HG03439 (cell line): Measurements from ENCODE around the gene CARS1.

ENCODE experiments used
- ATAC-seq: cut with Tn5 transposase; IDR thresholded peaks from one replicate; pipeline ENCODE4 v1.9.1; 2021; ENCODE audit warnings: mild to moderate bottlenecking, moderate library complexity; ENCODE audit not compliant: unreplicated experiment

CARS1 gene

DNA sequence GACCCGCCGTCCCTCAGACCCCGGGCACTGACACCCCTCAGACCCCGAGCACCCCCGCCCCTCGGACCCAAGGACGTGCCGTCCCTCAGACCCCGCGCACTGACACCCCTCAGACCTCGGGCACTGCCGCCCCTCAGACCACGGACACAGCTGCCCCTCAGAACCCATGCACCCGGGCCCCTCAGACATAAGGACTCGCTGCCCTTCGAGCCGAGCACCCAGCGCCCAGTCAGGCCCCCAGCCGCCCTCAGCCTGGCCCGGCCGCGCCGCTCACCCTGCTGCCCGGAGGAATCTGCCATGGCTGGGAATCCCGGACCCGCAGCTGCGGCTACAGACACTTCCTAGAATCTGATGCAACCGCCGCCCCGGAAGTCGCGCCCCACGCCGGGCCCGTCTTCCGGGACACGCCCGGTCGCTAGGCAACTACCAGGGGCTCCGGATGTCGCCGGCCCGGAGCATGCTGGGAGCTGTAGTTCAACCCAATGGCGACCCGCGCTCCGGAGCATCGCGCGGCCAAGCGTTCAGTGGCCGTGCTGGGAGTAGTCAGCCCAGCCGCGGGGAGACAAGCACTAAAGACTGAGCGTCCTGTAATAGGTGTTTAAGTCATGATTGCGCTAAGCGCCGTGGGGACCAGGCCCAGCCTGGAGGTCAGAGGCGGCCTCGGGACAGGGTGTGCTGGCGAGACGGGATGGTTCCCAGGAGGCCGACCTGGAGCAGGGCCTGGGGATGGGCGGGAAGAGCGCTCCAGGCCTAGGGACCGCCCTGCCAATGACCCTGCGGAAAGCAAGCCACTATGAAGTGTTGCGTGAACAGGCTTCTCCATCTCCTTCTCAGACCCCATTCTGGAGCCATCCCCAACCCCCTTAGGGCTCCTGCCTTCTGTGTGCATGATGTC lies at the start of gene CARS1:
Gene CARS1 (minus strand): TSS at position 355 of the 895 bp plus-strand sequence. CDS start 56 bp downstream, at position 299.
- peak; percentile 97 for ATAC-seq

DNA sequence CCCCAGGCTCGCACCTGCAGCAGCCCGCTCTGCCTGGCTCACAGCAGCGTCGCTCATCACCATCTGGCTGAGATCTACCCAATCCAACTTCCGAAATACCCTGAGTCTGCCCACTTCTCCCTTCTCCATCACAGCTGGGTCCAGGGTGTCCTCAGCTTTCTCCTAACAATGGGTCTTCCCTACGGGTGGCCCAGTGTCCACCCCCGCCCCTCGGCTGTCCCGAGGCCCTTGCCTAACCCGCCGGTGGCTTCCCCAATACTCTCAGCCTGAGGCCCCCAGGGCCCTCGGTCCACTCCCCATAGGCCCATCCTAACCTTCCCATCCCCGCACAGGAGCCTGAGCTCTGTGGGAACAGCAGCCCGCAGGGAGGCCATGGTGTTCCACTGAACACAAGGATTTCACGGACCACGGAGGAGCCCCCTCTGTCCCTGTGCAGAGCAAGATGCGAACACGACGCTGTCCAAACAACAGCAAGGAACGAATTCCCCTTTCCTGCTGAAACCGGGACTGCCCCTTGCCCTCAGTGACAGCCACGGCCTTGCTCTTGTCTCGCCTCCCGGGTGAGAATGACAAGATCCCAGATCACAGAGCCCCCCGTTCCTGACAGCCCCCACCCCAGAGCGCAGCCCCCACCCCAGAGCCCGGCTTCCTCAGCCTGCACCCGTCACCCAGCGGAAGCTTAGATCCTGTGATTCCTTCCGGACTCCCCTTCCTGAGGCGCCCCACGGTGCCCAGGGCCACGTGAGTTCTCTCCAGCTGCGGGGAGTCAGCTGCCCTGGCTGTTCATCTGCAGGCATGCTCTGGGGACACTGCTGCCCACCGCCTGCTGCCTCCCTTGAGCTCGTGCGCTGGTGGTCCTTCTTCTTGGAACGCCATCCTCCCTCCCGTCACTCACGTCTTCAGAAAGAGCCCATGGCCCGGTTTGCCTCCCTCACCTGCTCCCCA lies 48.8 kb upstream of the CARS1 start:
- no peak for ATAC-seq

DNA sequence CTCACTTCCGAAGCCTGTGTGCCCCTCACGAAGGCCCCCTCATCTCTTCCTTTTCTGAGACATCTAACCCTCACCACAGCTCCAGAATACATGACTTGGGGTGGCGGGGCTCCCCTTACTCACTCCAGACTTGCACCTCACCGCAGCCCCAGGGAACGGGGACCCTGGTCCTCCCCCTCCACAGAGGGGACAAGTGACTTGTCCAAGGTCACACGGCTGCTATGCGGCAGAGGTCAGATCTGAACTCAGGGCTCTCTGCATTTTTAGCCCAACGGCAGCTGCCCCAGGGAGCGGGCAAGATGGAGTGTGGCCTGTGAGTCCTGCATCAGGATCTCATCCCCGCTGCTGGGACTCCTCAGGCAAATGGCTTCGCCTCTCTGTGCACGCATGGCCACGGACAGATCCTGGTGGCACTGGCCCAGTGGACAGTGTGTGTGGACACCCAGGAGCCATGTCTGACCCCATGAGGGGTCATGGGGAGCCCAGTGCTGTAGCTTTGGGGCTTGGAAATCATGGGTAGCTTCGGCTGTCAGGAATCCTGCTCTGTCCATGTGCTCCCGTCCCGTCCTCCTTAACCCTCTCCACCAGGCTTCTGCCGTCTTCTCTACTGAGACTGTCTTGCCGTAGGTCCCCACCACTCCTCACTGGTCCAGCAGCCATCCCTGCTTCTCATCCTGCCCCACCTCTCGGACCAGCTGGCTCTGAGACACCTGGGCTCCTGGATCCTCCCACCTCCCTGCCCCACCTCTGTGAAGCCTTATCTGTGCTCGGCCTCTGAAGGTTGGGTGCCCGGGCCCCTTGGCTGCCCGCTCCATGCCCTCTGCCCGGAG lies 48.0 kb upstream of the CARS1 start:
- no peak for ATAC-seq

DNA sequence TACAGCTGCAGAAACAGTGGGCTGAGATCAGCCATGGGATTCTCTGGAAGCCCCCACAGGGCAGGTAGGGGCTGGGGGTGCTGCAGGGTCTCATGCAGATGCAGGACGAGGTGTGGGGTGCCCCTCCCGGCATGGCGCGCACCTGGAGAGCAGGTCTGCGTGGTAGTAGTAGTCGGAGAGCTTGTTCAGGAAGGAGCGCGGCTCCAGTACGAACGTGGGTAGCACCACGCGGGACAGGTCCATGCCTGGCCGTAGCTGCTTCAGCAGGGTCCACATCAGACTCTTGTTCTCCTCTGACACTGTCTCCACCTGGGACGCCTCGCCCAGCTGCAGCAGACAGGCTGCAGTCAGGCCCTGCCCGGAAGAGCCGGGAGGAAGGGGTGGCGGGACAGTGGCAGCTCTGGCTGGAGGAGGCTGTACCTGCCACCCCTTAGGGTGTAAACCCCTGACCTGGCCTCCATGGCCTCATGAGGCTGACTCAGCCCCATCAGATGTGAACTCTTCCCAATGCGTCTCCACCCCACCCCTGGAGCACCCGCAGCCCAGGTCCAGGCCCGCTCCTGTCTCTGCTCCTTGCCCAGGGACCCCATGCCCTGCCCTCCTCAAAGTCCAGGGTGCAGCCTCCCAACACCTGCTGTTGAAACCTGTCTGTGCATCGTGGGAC lies 47.0 kb upstream of the CARS1 start:
- ATAC-seq, result no peak

DNA sequence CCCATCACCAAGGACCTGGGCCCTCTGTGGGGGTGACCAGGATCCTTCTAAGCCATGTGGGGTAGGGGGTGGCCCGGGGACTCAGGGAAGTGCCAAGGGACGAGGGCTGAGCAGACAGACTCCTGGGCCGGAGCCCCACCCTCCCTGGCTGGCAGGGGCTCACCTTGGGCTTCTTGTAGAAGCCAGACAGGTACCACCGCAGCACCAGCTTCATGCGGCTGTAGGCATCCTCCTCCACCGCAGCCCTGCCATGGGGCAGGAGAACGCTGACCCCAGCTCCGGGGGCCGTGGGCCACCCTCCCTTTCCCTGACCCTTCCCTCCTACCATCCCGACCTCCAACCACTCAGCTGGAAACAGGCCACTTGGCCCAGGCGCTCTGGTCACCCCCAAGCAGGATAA lies 45.9 kb upstream of the CARS1 start:
- no peak for ATAC-seq

DNA sequence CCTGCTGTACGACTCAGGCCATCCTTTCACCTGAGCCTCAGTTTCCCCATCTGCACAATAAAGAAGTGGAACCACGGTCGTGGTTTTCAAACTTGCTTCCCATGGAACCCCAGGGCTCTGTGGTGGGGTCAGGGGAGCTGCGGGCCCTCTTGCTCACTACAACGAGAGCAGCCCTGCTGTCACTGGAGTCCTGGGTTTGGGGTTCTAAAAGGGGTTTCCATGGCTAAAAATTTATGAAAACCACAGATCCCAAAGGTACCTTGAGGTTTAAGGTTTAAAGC lies 45.4 kb upstream of the CARS1 start:
- no peak for ATAC-seq

DNA sequence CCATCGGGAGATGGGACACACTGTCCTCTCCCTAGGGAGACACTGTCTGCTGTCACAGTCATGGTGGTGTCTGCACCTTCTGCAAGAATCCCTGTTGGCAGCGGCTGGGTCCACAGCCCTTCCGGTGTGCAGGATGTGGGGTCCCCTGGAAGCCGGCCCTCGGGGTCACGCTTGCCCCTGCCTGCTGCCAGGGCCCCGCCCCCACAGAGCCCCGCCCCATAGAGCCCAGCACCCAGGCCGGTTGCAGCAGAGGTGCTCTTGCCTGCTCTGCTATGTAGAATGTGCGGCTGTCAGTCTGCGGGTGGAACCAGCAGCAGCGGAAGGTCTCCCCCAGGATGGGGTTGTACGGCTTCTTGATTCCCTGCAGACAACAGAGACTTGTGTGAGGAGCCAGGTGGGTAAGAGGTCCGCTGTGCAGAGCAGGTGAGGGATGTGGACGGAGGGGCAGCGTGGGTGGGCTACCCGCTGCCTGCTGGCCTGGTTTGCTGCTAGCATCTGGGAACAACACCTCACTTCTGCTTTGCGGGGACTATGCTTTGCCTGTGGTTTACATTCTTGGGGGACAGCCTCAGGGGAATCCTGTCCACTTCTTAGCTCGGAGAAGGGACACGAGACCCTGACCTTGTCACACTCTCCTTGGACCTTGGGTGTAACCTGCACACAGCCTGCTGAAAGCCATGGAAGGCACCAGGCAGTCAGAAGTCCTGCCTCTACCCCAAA lies 44.9 kb upstream of the CARS1 start:
- ATAC-seq, result no peak

DNA sequence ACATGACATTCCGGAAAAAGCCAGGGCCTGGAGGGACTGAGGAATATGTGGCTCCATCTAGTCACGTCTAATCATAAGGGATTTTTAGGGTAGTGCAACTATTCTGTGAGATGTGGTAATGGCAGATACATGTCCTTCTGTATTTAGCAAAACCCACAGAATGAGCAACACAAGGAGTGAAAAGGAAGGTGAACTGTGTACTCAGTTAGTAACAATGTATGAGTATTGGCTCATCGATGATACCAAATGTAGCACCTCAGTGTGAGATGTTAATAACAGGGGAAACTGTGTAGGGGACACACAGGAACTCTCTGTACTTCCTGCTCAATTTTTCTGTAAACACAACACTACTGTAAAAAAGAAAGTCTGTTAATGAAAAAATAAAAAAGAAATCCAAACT lies 42.0 kb upstream of the CARS1 start:
- ATAC-seq, result no peak

DNA sequence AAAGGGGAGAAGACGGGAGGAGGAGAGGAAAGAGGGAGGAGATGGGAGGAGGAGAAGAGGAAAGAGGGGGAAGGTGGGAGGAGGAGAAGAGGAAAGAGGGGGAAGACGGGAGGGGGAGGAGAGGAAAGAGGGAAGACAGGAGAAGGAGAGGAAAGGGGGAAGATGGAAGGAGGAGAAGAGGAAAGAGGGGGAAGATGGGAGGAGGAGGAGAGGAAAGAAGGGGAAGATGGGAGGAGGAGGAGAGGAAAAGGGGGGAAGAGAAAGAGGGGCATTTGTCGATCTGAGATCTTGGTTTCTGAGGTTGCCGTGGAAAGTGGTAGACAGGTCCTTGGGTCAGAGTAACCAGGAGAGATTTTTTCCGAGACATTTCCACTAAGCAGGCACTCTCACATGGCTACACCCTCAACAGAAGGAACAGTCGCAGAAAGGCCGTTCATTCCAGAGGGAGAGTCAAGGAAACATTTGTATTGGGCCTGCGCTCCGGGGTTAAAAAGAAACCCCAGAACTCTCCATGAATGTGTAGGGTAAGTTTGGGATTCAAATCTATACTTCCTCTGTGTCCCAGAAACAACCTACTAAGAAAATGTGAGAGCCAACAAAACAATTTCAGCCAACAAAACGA lies 39.8 kb upstream of the CARS1 start:
- no peak for ATAC-seq

DNA sequence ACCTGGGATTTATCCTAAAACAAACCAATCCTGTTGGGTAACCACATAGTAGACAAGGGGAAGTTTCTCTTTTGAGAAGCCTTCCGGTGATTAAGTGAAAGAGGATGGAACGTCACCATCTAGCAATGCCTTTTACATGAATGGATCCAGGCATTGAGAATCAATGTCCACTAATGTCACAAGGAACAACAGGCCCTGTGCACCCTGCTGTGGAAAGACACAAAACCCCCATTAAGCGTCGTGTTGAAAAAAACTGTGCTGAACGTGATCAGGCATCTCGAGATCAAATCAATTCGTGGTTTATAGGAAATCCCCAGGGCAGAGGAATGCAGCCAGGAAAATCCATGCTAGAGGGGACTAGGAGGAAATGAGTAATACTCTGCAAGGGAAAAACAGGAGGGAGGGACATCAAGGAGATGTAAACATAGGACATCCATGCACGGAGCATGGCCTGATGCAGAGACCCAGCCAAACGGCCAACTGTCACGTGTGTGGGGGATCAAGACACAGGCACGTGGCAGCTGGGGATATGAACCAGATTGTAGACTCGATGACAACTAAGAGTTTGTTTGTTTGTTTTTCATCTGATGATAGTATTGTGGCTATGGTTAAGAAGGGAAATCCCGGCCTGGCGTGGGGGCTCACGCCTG lies 38.6 kb upstream of the CARS1 start:
- ATAC-seq, result no peak

DNA sequence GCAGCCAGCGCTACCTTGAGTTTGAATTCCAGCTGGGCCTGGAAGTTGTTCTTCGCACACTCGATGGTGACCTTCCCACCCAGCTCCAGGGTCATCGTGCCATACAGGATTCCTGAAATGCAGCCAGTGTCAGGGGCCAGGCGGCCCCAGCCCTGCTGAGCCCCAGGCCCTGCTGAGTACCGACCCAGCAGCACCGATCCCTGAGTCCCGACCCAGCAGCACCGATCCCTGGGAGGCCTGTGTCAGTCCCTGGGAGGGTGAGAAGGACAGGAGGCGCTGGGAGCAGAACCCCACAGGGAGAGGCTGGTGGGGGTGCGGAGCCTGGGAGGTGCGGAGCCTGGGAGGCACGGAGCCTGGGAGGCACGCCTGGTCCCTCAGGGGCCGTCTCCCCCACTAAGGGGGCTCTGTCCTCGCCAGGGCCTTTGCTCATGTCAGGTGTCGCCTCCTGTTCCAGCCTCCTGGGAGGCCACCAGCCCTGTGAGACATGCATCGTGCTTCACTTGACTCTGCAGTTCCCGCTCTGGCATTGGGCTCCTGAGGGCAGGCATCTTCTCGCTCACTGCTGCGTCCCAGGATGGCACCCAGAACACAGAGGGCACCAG lies 37.1 kb upstream of the CARS1 start:
- ATAC-seq, result no peak

DNA sequence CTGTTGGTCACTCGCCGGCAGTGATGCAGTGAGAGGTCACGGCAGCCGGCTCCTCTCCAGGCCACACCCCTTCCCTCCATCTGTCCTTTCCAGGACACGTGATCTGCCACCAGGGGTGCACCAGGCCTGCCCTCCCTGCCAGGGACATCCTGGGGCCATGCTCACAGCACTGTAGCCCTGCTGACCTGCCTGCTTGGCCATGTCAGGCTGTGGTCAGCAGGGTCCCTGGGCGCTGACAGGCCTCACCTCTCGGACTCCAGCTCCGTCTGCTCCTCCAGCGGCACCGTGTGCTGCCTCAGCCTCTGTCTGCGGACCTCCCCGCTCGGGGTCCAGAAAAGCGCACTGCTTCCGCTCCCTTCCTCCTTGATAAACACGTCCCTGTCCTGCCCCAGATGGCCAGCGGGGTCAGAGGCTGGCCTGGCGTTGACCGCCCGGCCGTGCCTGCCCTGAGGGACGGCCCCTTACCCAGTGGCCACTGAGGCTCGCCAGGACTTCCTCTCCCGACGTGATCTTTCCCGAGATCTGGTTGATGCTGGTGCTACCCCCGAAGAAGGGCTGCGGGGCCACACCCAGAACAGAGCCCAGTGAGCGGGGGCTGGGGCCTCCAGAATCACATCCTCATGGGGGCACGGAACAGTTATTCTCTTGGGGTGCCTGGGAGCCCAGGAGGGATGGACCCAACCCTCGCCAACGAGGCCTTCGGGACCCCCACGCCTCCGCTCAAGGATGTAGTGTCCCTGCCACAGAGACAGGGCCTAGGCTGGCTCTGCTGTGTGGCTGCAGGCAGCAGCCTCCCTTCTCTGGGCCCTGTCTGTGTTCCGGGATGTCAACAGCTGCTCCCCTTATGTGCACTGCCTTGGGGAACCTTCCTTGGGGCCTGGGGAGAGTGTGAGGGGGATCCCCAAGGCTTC lies 36.3 kb upstream of the CARS1 start:
- ATAC-seq, result no peak

DNA sequence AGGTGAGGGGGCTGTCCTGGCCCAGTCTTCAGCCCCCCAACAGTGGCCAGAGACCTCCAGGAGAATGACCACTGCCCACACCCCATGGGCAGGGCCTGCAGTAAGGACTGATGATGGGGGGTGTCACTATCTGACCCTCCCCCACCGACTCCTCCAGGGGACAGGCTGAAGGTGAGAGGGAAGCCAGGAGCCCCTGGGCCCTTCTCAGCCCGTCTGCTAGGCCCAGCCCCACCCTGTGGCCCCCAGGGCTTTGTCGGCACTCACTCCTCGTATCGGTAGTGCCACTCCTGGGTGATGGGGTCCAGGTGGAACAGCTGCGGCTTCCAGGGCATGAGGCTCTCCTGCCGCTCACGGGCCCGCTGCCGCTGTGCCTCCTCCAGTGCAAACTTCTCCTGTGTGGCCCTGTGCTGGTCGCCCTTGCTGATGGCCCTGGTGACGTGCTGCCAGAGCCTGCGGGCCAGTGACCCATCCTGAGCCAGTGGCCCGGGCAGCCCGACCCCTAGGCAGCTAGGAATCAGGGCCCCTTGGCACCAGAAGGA lies 35.4 kb upstream of the CARS1 start:
- no peak for ATAC-seq

DNA sequence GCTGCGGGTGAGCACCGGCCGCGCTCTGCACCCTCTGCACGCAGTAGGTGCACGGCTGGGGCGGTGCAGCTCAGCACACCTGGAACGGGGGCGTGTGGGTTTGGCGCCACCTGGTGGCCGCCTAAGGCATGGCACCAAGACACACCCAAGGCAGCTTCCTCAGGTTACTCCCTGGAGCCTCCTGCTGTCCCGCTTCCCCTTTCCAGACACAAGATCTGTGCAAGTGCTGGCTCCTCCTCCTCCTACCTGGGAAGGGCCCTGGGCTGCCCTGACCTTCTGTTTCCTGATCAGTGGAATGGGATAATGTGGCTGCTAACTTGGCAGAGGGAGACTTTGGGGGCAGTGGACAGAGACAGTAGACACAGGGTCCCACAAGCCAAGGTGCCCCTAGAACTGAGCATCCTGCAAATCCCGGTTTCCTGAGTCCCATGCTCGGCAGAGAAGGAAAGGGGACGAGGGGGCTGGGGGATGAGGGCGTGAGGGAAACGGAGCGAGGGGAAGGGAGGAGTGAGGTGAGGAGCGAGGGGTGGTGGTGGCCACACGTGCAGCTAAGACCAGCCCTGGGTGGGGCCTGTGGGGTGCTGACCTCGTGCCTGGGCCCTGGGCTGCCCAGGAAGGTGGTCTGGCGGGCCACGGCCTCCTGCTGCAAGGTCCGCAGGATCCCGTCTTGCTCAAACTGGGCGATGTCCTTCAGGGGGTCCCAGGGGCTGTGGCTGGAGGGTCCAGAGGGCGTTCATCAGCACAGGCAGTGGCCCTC lies 34.8 kb upstream of the CARS1 start:
- ATAC-seq, result no peak

DNA sequence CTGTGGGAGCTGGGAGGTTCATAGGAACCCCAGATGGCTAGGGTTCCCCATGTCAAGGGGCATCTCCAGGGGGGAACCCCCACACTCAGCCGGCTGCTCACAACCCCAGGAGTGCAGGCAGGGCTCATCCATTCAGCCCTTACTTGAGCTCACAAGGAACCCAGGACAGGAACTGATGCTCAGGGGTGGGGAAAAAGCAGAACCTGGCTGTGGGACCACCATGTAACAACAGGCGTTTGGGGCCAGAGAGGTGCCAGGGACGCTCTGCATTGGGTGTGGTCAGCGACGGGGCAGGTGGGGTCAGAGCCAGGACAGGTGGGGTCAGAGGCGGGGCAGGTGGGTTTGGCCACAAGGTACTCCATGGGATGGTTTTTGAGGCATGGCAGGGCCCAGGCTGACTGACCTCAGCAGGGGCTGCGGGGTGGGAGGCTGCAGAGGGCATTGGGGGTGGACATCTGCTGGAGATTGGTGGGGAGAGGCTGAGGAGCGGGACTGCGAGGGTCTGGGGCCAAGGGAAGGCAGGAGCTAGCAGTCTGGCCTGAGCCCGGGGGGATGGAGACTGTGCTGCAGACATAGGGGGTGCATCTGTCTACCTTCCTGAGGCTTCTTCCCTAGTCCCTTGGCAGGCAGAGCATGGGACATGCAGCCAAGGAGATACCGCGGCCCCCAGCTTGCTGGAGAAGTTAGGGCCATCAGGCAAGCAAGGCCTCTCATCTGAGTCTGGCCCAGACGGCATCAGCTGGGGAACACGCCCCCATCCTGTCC lies 34.0 kb upstream of the CARS1 start:
- ATAC-seq, result no peak
